Transverse colon (tissue), 4 donors: ENCODE data around the gene KRTAP4-7. TPM values are rescaled to one million over a fixed set of nuclear protein-coding genes. Genes with fewer than 3 reads are reported as not detected.
"Not testable (repeated sequence)": the region's sequence is repeated elsewhere in the genome, so short reads cannot be mapped to it uniquely, and the experiment has no call there.

Experiments
- DNase-seq: peaks from one replicate; pipeline ENCODE4 v3.0.0-alpha.2; 2019
- H3K27ac ChIP-seq, 4 donors: fragments of 200-600 bp; sonication (generic); 2 replicates each; pipeline ENCODE4 v1.5.1; 2016 to 2018; ENCODE audit warnings: inconsistent platforms in 4 of 4
- H3K27me3 ChIP-seq: fragments of 200-600 bp; sonication (generic); 2 replicates; pipeline ENCODE4 v1.5.1; 2017; ENCODE audit warnings: inconsistent platforms
- H3K36me3 ChIP-seq, 4 donors: fragments of 200-600 bp; sonication (generic); 2 replicates each; pipeline ENCODE4 v1.5.1; 2017 to 2019; ENCODE audit warnings: inconsistent platforms in 4 of 4
- H3K4me1 ChIP-seq, 4 donors: fragments of 200-600 bp; sonication (generic); 2 replicates each; pipeline ENCODE4 v1.5.1; 2017 to 2020; ENCODE audit warnings: inconsistent platforms in 4 of 4
- H3K4me3 ChIP-seq, 4 donors: fragments of 200-600 bp; sonication (generic); 1 replicate in 1 of 4; 2 replicates in 3 of 4; pipeline versions ENCODE4 v1.5.1 to v1.6.1; 2017 to 2019; ENCODE audit warnings: inconsistent platforms in 4 of 4
- H3K9me3 ChIP-seq, 2 donors: fragments of 200-600 bp; sonication (generic); 2 replicates each; pipeline ENCODE4 v1.5.1; 2017 to 2019; ENCODE audit warnings: inconsistent platforms in 2 of 2
- EP300 ChIP-seq: sonication (generic); formaldehyde crosslinking; IDR thresholded peaks from one replicate; pipeline ENCODE4 v1.6.1; 2017; ENCODE audit warnings: antibody characterized with exemption, low read depth
- POLR2A ChIP-seq: fragments of 450-650 bp; IDR thresholded peaks from one replicate; pipeline ENCODE4 v1.6.1; 2016; ENCODE audit warnings: antibody characterized with exemption, mild to moderate bottlenecking, moderate library complexity
- POLR2AphosphoS5 ChIP-seq, 3 donors: sonication (generic); formaldehyde crosslinking; IDR thresholded peaks; one replicate each; pipeline ENCODE4 v1.6.1; 2016; ENCODE audit warnings: antibody characterized with exemption in 3 of 3
- WGBS, 2 donors: methylation state at CpG; one replicate each; pipeline ENCODE4 v1.1.5; 2018; ENCODE audit warnings: low coverage in 1 of 2; 5-methylcytosine and 5-hydroxymethylcytosine counted together
- in situ Hi-C, 4 donors: fragments of 200-750 bp; cut with MboI; loops; one replicate each; pipeline versions ENCODE4 v1.15.0 to v1.15.1; 2017; ENCODE audit warnings: low sequenced_read_pairs in 3 of 4, low pct_ligation_motif_present in 1 of 4, low pct_unique_long_range_greater_than_20kb in 1 of 4
- intact Hi-C: fragments of 100-400 bp; cut with DNase I; formaldehyde crosslinking; loops from one replicate; pipeline ENCODE4 v1.15.1; 2023; ENCODE audit warnings: low total_unique reads
- total RNA-seq, 4 donors: library from RNA; depleted of rRNA; stranded (reverse); fragments of >200 nt; gene quantifications; one replicate each; pipeline ENCODE4 v1.1.0, GENCODE V29; 2016
- TF ChIP-seq, protein P1 (sequence below), 5 experiments: fragments of 200-600 bp in 3 of 5; fragments of 450-650 bp in 2 of 5; sonication (generic) in 3 of 5; IDR thresholded peaks; 1 replicate in 2 of 5; 2 replicates in 3 of 5; pipeline ENCODE4 v1.5.1; 2016 to 2017; ENCODE audit warnings: antibody characterized with exemption in 5 of 5, inconsistent platforms in 3 of 5, mild to moderate bottlenecking in 2 of 5, moderate library complexity in 1 of 5

Gene KRTAP4-7
- total RNA-seq, 4 donors from 2014 or later: not detected

DNA sequence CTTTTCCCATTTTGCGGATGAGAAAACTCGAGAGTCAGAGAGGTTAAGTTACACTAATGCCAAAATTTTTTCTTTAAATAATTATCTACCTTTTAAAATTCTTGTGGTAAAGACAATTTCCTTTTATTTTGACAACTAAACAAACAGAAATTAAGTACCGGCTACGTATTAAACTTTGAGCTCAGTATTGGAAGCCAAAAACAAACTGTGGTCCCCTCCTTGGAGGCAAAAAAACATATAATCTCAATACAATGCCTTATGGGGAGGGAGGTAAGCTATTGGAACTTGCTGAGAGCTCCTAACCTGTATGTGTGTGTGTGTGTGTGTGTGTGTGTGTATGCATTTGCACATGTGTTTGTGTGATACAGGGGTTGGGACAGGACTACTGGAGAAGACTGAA, 20.5 kb upstream of the KRTAP4-7 start:
- H3K4me3 ChIP-seq: no peak overlapping the region
- in situ Hi-C loops: no loop called here
- no peak overlapping the region for H3K27ac ChIP-seq
- no peaks in the 10 kb centered on the region for H3K4me1 ChIP-seq
- no peak for DNase-seq
- peaks cover 23% of the 10 kb centered on the region for H3K27me3 ChIP-seq
- intact Hi-C loops: no loop called here
- TF ChIP-seq EP300 (no peak), POLR2A (no peak)
- H3K36me3 ChIP-seq: no peaks in the 10 kb centered on the region
- no peaks in the 10 kb centered on the region for H3K9me3 ChIP-seq
- 53 to 72% methylated on average over 4 of the region's 4 CpGs for whole genome bisulfite sequencing, 2 donors

DNA sequence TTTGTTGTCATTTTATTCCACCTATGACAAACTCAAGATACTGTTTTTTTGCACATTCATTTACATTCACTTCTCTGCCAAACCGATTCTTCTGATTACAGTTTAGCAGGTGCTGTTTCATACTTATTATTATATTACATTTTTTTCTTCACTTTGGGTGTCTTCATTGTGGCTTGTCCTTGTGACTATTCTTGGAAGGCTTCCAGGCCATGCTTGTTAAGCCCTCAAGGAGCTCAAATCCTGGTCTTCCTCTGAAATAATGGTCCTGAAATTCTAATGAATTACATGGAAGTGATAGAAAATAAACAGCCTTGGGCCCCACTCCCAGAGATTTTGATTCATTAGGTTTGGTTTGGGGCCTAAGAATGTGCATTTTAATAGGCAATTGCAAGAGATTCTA, 19.6 kb upstream of the KRTAP4-7 start:
- no peak for DNase-seq

DNA sequence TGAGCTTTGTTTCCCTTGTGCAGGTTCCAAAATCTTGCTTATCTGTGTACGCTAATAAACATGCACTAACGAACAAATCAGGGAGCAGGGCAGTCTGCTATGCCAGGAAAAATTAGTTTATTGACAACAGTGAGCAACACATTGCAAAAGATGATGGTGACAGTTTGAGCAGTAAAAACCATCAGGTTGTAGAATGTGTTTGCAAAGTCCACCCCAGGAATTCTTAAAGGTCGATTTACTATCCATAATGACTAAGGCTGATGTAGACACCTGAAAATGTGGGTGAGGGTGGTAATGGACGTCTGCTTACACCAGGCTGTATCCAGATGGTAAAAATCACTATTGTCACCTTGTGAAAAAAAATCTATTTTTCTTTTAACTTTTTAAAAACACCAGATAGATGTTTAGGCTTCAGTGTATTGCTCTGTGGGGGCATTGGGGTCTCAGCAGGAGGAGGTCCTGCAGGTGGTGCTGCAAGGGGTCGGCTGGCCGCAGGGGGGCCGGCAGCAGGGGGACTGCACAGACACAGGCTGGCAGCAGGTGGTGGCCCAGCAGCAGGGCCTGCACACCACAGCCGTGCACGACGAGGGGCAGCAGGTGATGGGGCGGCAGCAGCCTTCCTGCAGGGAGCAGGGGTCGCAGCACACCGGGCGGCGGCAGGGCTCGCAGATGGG, 18.8 kb upstream of the KRTAP4-7 start:
- WGBS, 2 donors: 68 to 69% methylated on average over 3 to 6 of the region's 16 CpGs
- in situ Hi-C loops, H3K4me1 ChIP-seq, intact Hi-C loops, H3K36me3 ChIP-seq, H3K4me3 ChIP-seq, DNase-seq, H3K9me3 ChIP-seq, H3K27ac ChIP-seq: not testable (repeated sequence)
- peaks cover 23% of the 10 kb centered on the region for H3K27me3 ChIP-seq

More for the DNA sequence above, 19.6 kb upstream of the KRTAP4-7 start:
- WGBS, 2 donors: 50% methylated on average over 1 of the region's 1 CpG; no CpG with 5 or more reads in 1 of the 2 donors
- Histone ChIP-seq H3K36me3 (no peaks in the 10 kb centered on the region), H3K9me3 (no peaks in the 10 kb centered on the region), H3K27me3 (peaks cover 23% of the 10 kb centered on the region), H3K4me1 (no peaks in the 10 kb centered on the region), H3K4me3 (no peak overlapping the region), H3K27ac (no peak overlapping the region)
- in situ Hi-C loops: no loop called here
- intact Hi-C loops: no loop called here
- no peak for TF ChIP-seq EP300
- TF ChIP-seq, protein P1, sequence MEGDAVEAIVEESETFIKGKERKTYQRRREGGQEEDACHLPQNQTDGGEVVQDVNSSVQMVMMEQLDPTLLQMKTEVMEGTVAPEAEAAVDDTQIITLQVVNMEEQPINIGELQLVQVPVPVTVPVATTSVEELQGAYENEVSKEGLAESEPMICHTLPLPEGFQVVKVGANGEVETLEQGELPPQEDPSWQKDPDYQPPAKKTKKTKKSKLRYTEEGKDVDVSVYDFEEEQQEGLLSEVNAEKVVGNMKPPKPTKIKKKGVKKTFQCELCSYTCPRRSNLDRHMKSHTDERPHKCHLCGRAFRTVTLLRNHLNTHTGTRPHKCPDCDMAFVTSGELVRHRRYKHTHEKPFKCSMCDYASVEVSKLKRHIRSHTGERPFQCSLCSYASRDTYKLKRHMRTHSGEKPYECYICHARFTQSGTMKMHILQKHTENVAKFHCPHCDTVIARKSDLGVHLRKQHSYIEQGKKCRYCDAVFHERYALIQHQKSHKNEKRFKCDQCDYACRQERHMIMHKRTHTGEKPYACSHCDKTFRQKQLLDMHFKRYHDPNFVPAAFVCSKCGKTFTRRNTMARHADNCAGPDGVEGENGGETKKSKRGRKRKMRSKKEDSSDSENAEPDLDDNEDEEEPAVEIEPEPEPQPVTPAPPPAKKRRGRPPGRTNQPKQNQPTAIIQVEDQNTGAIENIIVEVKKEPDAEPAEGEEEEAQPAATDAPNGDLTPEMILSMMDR (IDR thresholded peaks at IDR 0.05): no peak
- no peak for TF ChIP-seq POLR2AphosphoS5 (IDR thresholded peaks at IDR 0.05)
- TF ChIP-seq POLR2A: no peak

DNA sequence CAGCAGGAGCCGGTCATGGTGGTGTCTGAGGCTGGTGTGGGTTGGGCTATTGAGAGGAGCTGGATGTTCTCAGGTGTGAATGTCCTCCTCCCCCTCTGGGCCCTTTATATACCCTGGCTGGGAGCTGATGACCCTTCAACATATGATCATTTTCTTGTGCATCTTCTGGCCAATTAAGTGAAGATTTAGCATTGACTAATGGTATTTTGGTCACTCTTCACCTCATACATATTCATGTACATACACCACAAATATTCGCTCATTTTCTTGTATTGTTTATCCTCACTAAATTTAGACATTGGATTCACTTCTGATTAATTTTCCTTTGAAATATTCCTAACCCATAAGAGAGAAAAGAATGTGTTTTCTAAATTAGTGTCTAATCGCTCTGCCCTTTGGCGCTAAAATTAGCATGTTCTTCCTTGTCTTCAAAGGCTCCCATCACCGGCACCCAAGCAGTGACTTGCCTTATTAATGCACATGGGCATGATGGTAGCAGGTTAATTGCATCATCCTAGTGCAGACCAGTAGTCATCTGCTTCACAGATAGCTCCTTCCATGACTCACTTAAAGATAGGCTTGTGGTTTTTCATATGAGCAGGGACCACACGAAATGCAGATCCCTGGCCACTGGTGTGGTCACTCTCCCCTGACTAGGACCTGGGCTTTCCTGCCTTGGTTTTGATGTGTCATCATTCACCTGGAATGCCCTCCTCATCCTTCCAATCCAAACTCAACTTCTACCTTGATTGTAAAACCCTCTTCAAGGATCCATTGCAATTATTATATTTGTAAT, 17.9 kb upstream of the KRTAP4-7 start, which contains the start of gene KRTAP2-4:
Gene KRTAP2-4 (minus strand): TSS at position 51 of the 796 bp plus-strand sequence. CDS start 34 bp downstream, at position 17.
- H3K4me1 ChIP-seq: no peaks in the 10 kb centered on the region
- in situ Hi-C loops: no loop called here
- no peaks in the 10 kb centered on the region for H3K9me3 ChIP-seq
- TF ChIP-seq, protein P1 (IDR thresholded peaks at IDR 0.05): no peak
- TF ChIP-seq EP300 (no peak), POLR2AphosphoS5 (IDR thresholded peaks at IDR 0.05) (no peak), POLR2A (no peak)
- WGBS, 2 donors: 91 to 93% methylated on average over 4 to 6 of the region's 6 CpGs
- peaks cover 21% of the 10 kb centered on the region for H3K27me3 ChIP-seq
- no peak for DNase-seq
- H3K4me3 ChIP-seq: no peak within 1 kb of the TSS
- no peaks in the 10 kb centered on the region for H3K36me3 ChIP-seq
- intact Hi-C loops: no loop called here
- H3K27ac ChIP-seq: no peak within 1 kb of the TSS

DNA sequence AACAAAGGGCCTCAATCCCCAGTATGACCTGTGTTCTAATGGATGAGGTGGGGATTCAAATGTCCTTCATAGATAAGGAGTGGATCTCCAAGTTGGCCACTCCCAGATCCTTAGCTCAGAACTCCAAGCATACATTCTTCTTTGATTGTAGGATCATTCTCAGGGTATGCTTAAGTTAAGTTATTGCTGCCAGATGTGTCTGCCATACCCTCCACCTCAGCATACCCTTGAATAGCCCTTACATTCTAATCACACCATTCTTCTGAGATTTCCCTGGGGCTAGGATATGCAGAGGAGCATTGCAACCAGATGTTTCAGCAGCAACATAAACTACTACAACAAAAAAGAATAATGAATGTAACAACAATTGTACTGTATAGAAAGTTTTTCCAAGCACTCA, 16.7 kb upstream of the KRTAP4-7 start:
- H3K27me3 ChIP-seq: peaks cover 9% of the 10 kb centered on the region
- no peak for DNase-seq
- no peak overlapping the region for H3K4me3 ChIP-seq
- no peak overlapping the region for H3K27ac ChIP-seq
- H3K4me1 ChIP-seq: no peaks in the 10 kb centered on the region
- in situ Hi-C loops: no loop called here
- TF ChIP-seq EP300 (no peak), POLR2AphosphoS5 (IDR thresholded peaks at IDR 0.05) (no peak), POLR2A (no peak)
- TF ChIP-seq, protein P1 (IDR thresholded peaks at IDR 0.05): no peak
- intact Hi-C loops: no loop called here
- H3K36me3 ChIP-seq: no peaks in the 10 kb centered on the region
- no peaks in the 10 kb centered on the region for H3K9me3 ChIP-seq
